ENCODE data around the gene BICD1.

DNA sequence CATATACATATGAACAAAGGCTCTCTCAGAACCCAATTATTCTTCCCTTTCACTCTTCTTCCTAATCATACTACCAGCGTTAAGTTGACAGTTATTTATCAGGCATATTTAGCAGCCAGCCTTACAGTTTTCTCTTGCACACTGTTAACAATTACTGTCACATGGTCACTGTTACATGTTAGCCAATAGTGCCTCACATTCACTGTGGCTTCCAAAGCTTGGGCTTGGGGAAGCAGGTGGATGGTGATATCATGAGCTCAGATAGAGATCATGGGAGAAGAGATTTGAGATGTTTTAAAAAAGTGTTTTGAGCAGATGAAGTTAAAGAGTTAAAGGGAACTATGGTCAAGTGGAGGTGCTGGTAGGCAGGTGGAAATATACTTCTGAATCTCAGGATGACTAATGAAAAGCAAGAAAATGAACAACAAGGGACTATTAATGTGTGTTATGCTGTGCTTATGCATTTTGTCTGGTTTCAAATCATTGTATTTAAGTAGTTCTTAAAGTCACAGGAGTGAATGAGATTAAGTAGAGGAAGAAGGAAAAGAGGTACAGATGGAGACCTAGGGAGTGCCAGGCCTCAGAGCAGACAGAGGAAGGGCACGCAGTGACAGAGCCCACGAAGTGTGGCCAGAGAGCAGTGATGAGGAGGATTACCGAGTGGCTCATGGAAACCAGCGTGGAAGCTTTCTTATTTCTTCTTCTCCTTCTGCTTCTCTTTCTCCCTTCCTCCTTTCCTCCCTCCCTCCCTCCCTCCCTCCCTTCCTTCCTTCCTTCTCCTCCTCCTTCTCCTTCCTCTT lies 39.6 kb downstream of the BICD1 start:
- no peak for TF ChIP-seq POLR2A (IDR thresholded peaks at IDR 0.05)
- TF ChIP-seq CTCF (IDR thresholded peaks at IDR 0.05), result no peak
